Activated CD8-positive, alpha-beta memory T cell treated with anti-CD3 and anti-CD28 coated beads for 1 hour (primary cell): ENCODE data around the gene IMPDH1.
A peak's percentile ranks its signal among the peaks of the same experiment; 100 is the strongest.

Experiments
- DNase-seq, 2 donors: peaks; one replicate each; pipeline ENCODE4 v3.0.0-alpha.2; 2020; ENCODE audit warnings: low read depth in 1 of 2; ENCODE audit errors: extremely low read depth in 1 of 2

IMPDH1 gene

DNA sequence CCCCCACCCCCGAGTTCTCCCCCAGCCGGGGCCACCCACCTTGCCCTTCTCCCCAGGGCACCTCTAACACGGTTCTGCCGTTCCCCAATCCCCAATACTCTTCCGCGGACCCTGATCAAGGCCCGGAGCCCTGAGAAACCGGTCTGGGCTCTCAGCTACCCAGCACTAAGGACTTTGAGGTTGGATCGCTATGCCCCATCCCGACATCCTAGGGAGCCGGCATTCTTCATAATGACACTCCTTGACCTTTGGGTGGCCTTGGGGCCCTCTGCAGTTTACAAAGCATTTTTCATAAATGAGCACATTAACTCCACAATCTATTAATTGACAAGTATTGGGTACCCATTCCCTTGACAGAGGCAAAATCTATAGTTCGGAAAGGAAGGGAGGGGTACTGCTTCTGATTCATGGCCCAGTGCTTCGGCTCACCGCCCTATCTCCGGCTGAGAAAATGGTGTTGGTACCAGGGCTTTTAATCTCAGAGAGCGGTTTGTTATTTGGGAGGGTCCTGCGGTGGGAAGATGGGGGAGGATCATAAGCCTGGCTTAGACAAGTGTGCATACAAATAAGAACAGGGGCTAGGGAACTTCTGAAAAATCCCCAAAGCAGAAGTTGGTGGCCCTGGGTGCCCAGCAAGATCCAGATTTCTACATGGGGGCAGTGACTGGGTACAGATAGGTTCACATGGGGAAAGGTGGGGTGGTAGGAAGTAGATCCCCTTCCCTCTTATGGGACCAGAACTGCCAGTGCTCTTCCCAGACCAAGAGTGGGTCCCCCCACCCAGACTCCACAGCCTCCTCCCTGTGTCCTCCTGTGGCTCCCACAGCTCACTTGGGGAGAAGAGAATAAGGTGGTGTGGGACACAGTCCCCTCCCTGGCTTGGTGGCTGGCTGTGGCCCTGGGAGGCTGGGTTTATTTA, 3.2 kb downstream of the IMPDH1 start:
- DNase-seq = no peak

DNA sequence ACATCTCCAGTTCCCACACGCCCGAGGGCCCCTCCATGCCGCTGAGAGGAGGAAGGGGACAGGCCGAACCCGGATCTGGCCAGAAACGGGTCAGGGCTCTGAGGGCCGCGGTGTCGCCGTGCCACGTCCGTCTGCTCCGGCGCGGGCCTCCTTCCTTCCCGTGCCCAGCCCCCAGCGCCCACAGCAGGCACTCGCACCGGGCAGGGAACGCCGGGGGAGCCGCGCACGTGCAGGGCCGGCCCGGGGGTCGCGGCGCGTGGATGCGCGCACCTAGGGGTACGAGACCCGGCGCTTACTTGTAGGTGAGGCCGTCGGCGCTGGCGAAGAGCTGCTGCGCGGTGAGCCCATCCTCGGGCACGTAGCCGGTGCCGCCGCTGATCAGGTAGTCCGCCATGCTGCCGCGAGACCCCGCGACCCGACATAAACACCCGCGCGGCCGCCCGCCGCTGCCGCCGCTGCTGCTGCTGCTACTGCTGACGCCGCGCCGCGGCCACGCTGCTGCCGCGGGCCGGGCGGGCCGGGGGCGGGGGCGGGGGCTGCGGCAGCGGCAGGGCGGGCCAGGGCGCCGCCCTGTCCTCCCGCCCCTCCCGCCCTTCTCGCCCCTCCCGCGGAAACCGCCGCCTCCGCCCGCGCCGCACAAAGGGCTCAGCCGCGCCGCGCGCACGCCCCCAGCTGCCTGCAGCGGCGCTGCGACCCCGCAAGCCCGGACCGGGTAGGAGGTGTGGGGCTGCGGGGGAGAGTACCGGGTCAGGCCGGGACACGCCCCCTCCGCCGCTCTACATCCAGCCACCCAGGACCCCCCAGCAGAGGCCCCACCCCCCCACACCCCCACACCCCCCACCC, 4.1 kb downstream of the IMPDH1 start:
- peak in 1 of 2 donors; percentile 38 for DNase-seq

DNA sequence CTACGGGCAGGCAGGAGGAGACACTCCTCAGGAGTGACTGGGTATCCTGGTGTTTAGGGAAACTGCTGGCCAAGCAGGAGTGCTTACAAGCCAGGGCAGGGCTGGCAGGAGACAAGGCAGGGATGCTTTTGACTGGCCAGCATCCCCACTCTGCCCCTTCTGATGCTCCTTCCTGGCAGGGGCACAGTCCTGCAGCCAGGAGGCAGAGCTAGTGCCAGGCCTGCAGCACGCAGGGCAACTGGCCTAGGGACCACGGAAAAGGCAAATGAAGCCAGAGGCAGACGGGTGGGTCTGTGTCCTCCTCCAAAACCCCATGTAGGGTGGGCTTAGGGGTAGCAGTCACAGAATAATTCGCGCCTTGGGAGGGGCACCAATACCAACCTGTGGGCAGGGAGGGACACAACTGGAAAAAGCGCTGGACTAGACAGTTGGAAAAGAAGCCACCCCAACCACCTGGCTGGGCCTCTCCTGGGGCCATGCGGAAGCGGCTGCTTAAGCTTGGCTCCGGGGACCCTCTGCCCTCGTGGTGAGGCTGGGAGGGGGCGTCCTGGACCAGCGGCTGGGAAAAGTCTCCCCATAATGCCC, 4.8 kb downstream of the IMPDH1 start:
- no peak for DNase-seq

DNA sequence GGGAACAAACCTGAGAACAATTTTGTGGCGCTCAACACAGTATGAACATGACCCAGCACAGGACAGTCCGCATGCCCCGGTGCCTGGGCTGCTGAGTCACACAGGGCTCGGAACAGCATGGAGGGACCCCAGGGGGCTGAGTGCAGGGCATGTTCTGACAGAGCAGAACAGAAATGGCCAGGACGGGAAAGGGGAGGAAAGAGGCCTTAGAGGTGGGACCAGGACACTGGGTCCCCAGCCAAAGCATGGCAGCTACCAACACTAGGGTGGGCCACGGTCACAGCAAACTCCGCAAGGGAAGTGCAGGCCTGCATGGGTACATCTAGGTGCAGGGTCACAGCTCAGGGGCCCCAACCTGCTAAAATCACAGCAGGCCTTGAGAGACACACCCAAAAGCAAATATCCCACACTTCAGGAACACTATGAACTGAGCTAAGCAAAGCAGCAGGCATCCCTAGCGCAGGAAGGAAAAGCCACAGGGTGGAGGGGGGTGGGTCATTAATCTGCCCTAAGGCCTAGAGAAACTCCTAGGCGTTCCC, 5.6 kb downstream of the IMPDH1 start:
- no peak for DNase-seq

DNA sequence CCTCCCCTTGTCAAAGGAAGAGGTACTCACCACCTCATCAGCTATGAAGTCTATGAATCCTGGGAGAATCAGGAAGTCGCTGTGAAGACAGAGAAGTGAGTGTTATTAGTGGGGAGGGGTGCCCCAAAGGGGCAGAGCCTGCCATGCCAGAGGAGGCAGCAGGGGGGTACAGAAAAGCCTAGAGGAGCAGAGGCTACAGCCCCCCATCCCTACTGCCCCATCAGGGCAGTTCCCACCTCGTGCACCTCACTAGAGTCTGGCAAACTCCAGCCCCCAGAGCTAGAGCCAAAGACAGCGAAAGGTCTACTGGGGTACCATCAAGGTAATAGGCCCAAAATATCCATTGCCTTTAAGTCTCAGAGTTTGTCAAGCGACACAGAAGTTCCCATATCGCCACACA, 6.1 kb downstream of the IMPDH1 start:
- DNase-seq = no peak

DNA sequence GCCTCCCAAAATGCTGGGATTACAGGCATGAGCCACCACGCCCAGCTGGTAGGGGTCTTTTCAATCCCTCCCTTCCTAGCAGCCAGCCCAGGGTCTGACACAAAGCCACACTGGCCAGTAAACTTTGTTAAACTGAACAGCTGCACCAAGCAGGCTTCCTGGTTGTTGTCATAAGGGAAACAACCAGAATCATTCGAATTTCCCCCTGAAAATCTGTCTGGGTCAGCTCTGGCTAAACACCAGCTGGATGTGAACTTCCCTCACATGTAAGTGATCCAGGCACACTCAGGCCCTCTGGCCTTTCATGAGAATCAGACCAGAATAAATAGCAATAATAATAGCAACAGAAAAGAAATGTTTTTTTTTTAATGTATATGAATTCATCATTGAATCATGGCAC, 7.4 kb downstream of the IMPDH1 start:
- no peak for DNase-seq

DNA sequence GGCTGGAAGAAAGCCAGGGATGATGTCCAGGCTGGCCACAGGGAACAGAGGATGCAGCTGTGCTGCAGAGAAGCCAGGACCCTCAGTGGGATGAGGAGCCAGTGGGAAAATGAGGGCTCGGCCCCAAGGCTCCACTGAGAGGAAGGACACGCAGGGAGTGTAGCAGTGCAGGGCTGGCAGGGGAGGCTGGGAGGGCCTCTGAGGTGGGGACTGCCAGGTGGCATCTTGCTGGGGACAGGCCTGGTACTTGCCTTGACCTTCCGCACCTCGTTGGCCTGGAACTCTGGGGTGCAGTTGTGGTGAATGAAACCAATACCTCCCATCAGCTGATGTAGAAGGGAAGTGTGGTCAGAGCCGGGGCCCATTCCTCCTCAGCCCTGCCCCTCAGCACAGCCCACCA, 9.2 kb downstream of the IMPDH1 start:
- no peak for DNase-seq

DNA sequence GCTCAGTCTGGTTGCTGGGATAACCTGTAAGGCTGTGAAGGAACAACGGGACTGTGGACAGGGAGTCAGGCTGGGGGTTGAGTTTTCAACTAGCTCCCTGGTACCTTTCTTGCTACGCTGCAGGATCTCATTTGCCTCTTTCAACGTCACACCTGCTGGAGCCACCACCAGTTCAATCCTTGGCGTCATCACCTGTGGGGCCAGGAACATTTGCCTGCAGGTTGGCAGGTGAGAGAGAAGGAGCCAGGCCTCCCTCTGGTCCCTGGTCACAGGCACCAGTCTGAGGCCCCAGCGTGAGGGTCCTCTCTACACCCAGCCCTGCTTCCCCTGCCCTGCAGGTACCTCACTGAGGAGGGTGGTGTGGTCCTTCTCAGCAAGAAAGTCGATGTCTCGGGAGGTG, 9.8 kb downstream of the IMPDH1 start:
- DNase-seq = no peak

DNA sequence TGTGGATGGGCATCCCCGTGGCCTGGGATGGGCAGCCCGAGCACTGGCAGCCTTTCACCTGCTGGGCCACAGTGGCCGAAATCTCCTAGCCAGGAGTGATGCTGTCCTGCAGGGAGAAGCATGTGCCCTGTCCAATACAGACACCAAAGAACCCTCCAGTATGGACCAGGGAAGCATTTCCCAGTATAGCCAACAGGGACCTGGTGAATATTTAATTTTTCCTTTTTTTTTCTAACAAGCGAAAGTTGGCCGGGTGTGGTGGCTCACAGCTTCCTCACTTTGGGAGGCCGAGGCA, 11.0 kb downstream of the IMPDH1 start:
- DNase-seq = no peak

DNA sequence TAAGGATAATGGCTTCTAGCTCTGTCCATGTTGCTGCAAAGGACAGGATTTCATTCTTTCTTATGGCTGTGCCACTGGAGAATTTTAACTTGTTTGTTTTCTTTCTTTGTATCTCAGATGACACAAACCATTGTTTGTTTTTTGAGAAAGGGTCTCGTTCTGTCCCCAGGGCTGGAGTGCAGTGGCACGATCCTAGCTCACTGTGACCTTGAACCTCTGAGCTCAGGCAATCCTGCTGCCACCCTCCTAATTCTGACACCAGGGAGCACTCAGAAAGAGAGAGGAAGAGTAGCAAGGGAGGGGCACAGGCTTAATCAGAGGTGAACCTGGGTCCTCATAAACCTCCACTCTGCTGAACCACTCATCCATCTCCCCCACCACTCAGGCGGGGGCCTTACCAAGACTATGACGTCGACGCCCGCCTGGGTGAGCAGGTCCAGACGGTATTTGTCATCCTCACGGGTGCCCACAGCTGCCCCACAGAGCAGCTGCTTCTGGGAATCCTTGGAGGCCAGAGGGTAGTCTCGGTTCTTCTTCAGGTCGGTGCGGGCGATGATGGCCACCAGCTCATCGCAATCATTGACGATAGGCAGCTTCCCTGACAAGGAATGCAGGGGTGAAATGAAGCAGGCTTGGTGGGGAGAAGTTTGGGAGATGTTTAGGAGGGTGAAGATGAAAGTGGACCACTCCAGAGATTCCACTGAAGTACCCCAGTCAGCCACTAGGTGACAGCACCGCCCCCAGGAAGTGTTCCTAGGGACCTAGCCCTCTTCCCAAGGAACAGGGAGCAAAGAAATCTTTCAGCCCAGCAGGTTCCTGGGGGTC, 11.6 kb downstream of the IMPDH1 start:
- peak in 1 of 2 donors; percentile 25 for DNase-seq

DNA sequence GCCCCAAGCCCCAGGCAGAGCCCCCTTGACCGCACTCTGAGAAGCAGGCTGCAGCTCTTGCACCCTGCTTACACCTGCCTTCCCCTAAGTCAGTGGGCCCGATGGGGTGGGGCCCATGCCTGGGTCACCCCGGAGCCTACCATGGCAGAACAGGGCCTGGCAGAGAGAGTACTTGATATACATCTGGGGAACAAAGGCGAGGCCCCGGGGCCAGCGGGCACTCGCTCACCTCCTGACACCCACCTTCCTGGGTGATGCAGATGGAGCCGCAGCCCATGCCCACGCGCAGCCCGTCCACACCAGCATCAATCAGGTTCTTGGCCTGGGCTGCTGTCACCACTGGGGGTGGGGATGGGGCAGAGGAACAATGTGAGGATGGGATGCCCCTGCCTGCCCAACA, 13.4 kb downstream of the IMPDH1 start:
- DNase-seq = no peak

DNA sequence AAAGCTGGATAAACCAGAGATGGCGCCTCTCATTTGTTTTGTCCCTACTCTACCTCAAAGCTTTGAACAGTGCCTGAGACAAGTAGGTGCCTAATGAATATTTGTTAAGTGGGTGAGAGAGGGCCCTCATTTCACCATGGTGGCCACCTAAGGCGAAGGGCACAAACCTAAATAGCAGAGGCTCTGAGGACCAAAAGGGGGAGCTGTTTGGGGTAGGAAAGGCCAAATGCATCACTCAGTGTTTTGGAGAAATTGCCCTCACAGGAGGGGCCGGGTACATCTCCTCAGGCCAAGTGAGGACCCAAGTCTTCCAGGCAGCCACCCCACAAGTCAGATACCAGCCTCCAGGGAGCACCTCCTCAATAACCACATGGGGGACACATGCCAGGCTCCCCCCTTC, 14.0 kb downstream of the IMPDH1 start:
- no peak for DNase-seq

DNA sequence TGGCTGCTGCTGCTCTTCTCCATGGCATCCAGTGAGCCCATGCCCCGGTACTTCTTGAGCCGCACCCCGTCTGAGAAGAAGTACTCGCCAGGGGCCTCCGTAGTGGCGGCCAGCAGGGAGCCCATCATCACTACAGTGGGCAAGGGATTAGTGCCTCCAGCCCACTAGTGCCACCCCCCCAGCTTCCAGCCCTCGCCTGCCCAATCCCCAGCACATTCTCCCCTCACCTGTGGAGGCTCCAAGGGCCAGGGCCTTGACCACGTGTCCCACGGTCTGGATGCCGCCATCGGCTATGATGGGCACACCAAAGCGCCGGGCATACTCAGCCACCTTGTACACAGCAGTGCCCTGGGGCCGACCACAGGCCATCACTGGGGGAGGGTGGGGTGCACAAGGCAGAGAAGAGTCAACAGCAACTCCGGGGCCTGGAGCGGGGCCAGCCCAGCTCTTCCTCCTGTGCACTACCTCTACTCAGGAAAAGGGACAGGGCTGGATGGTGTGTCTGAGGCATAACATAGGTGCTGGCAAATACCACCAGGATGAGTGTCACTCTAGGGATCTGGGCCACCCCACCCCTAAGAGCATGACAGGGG, 14.8 kb downstream of the IMPDH1 start:
- DNase-seq = no peak

DNA sequence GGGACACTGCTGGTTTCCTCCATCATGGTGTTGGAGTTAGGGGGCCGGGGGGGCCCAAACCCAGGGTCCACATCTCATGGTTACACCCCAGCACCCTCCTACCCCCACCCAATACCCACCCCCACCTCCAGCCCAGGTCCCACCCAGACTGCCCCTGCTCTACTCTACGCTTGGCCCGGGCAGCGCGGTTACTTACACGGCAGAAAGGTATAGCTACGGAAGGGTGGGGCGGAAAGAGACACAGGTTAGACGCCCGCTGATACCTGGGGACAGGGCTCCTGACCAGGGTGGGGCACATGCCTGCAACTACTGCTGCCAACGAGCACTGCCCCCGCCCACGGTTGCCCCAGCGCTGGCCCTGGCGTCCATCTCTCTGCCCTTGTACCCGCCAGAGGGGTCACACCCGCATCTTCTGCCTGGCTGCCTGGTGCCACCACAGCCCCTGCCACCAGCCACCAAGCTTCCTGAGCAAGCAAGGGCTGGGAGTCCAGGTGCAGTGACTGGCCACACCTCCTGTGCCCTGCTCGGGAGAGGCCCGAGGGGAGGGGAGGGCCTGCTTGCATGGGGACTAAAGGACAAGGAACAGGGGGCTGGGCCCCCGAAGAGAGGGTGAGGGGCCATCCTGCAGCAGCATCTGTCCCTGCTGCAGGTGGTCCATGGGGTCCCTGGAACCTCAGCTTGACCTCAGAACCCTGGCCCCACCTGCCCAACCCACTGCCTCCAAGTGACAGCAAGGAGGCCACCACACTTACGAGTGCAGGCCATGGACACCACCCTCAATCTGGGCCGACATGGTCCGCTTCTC, 16.1 kb downstream of the IMPDH1 start:
- no peak for DNase-seq

DNA sequence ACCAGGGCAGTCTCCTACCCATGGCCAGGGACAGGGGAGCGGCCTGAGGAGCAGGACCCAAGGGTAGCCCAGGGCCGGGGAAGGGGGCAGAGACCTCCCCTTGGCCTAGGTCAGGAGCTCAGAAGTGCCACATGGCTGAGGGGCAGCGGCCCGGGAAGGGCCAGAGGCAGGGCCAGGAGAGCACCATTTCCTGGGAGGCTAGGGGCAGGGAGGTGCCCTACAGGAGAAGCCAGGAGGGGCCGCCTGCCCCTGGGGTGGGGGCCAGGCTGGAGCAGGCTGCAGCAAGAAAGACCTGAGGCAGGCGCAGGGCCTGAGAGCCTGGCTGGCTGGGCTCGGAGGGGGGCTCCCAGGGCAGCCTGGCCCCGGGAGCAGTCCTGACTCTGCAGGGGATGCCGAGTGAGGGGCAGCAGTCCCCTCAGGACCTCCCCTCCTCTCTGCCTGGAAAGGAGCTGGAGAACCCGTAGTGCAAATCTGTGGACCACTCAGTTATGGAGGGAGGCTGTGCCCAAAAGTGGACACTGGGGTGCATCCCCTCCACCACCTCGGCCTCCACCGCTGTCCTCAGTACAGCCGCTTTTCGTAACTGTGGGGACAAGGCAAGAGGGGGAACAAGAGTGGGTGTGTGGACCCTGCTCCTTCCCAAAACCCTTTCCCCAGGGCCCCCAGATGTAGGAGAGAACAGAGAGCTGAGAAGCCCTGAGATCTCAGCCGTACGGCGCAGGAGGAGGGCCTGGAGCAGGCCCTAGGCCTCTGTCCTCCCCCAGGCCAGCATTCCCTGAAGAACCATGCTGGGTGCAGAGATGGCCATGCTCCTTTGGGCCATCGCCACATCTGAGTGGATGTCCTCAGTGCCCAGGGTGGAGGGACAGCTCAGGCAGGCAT, 17.1 kb downstream of the IMPDH1 start:
- no peak for DNase-seq

DNA sequence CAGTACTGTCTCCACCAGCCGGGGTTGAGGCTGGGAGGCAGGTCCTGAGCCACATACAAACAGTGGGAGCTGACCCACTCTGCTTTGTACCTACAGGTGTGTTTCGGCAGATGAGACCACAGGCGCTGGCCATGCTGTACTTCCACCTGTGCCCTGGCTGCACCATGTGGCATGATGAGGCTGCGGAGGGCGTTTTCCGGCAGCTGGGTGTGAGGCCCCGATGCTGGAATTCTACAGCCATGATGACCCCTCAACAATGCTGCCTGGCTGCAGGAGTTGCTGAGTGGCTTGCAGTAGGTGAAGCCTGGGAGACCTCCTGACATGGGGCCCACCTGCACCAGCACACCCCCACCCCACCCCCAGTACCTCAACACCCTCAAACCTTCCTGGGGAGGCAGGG, 18.0 kb downstream of the IMPDH1 start:
- DNase-seq = no peak

DNA sequence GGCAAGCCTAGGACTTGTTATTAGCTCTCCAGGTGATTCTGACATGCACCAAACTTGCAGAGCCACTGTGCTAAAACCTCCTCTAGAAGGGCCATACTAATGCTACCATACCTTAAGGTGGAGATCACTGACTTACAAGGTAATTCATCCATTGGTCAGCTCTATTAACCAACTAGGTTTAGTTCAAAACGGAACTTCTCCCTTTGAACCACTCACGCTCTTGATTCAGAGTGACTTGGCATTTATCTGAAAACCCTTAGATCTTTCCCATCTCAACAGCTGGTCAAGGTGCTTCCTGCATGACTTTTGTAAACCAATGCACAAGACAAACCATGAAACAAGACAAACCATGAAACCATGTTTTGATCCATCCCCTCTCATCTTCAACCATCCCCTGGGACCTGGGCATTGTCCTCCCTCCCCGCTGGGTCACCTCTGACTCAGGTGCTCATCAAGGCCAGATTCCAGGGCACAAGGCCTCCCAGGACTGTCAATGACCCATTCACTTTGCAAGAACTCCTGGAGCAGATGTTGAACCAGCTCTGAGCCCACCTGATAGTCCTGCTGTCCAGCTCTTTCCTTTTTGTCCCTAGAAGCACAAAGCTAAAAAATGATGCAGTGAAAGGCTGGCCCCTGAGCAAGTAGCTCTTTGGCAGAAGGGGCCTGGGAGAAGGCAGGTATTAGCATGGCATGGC, 18.8 kb downstream of the IMPDH1 start:
- DNase-seq = no peak
